H4 (cell line): ENCODE measurements around the gene NME7. TPM values are rescaled to one million over a fixed set of nuclear protein-coding genes. Genes with fewer than 3 reads are reported as not detected.
A peak's percentile ranks its signal among the peaks of the same experiment; 100 is the strongest.
"Not testable (repeated sequence)": the region's sequence is repeated elsewhere in the genome, so short reads cannot be mapped to it uniquely, and the experiment has no call there.

ENCODE experiments used
- DNase-seq: peaks from one replicate; pipeline ENCODE4 v3.0.0-alpha.2; 2015; ENCODE audit warnings: low spot score
- total RNA-seq: library from RNA; depleted of rRNA; stranded (reverse); fragments of >200 nt; shearing (Covaris generic); gene quantifications from 2 replicates; pipeline ENCODE4 v1.2.3, GENCODE V29; 2014

Gene NME7
- total RNA-seq, 1 experiment from 2014 or later: 50.4 TPM

DNA sequence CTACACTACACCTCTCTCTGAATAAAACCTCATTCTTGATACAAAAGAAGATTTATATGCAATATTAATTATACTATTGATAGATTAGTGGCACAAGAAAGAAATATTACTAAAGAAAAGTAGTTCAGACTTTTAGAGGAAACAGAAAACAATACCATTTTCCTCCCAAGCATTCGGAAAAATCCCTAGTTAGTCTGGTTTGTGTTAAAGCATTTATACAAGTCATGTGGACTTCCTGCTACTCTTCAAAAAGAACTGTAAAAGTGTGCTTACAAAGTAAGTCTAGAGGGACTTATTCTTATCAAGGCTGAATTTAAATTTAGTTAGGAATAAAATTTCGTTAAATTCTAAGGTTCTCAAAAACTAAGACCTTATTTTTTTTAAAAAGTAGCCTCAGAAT, 132.0 kb downstream of the NME7 start:
- DNase-seq: no peak

DNA sequence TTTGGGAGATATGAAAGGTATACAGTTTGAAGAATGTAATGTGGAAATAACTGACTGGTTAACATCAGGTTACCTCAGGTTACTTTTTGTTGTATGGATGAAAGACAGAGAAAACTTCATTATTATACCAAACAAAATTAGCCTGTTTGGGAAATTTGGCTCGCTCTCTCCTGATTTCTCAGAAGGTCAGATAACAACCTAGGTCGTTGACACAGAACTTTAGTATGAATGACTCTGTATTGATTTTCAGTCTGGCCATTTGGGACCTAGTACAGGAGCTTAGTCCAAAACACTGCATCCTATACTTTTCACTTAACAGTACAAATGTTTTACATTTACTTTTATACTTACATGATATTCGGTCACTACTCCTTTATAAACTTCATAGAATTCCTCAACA, 132.8 kb downstream of the NME7 start:
- no peak for DNase-seq

DNA sequence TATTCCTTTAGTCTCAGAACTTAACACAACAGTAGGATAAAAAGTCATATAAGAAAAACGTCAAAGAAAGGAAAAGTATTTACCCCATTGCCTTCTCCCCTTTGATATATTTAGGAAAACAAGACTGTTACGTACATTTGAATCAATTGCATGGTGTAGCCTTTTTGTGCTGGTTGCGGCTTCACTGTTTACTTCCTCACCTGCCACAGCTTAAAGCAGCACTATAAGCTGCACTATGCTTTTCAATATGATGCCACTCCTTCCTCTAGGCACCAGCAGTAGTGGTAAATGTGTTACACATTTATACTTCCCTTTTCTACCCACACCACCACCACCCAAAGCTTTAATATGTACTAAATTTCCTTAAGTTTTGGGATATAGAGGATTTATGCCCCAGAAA, 150.0 kb downstream of the NME7 start:
- no peak for DNase-seq

DNA sequence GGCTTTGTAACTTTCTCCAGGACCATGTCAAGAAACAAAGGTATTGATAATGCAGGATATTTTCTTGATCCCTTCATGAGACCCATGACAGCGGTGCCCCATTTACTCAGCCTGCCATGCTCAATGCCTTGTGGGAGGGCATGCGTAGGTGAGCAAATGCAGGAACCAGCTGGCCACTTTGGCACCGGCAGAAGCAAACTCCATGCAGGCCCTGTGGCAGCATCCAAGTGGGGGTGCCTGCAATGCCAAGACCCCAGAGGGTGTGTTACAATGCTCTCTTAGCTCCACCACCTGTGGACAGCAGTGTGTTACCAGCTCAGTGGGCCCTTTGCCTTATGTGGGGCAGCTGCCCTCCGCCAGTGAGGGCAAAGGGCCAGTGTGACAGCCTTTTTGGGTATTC, 153.0 kb downstream of the NME7 start:
- DNase-seq: no peak

DNA sequence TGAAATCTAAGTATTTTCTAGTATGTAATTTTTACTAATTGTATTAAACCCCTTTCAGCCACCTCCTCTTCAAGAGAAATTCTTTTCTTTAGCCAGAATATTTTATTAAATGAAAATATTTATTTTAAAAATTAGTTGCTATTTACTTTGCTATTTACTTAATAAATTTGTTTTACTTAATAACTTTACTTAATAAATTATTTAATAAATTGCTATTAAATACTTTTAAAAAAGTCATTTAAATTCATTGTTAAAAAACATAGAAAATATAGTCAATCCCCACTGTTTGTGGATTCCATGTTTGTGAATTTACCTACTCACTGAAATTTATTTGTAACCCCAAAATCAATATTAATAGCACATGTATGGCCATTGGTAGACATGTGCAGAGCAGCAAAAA, 155.5 kb downstream of the NME7 start:
- DNase-seq: no peak

DNA sequence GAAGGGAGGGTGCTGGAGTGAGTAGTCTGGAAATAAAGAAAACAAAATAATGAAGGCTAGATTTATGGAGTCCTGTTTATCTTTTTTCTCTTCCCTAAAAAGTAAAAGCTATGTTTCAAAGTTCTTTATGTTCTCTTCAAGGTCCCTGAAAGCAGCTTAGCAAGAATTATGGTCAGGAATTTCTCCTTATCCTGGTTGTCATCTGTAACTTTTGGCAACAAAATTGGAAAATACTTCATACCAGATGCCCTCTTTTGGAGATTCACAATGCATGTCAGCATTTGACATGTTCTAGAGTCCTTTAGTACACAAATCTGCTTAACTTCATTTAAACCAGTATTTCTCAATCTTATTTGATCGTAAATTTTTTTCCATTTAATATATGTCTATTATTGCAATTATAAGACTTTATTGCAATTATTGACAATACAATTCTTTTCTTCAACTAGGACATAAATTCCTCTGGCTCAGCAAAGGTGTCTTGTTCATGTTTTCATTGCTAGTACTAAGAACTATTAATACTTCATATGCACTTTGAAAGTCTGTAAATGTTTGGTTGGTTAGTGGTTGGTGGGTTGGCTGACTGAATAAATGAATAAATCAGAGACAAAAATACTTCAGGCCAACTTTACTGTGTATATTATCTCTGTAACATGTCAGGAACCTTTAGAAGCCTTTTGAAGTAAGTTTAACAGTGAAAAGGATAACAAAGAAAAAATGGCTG, 159.6 kb downstream of the NME7 start:
- no peak for DNase-seq

DNA sequence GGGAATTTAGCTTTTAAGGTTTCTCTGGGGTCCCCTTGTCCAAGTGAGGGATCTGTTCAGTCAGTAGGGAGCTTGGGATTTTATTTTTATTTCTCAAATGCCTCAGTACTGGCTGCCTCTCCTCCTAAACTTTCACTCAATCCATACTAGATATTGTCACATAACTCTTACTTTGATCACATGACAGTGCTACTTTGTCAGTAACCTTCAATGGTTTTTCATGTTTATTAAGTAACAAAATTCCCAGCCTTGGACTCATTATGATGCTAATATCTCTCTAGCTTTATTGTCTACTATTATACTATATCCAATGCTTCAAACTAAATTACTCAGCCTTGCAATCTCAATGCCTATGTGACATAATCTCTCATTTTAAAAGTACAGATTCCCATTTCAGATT, 163.4 kb downstream of the NME7 start:
- no peak for DNase-seq

DNA sequence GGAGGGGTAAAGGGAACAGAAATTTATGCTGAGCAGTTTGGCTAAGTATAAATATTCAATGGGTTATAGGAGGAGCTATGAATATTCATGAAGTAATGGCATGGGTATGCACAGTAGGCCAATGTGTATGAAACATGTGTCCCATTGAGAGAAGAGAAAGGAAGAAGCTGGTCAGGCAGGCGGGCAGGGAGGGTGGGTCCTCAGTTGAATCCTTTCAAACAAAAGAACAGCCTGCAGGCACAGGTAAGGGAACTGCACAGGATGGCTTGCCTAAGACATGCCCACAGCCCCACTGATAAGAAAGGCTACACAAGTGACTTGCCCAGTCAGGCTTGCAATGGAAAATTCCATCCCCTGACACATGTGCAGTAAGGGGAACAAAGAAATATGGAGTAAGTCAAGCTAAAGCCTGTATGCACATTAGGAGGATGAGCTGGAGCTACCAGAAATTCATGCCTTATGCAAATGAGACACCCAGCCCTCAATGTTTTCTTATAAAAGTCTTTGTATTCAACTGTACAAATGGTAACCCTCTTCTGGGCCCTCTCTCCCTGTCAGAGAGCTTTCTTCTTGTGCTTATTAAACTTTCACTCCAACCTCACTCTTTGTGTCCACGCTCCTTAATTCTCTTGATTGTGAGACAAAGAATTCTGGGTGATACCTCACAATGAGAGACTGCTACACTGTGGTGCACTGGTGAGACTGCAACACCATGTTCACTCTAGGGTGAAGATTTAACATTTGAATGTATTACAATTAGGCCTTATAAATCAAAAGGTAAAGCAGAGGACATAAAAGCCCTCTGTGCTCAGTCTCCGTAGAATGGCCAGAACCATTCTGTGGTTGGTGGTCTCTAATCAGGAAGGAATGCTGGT, 164.6 kb downstream of the NME7 start:
- no peak for DNase-seq

DNA sequence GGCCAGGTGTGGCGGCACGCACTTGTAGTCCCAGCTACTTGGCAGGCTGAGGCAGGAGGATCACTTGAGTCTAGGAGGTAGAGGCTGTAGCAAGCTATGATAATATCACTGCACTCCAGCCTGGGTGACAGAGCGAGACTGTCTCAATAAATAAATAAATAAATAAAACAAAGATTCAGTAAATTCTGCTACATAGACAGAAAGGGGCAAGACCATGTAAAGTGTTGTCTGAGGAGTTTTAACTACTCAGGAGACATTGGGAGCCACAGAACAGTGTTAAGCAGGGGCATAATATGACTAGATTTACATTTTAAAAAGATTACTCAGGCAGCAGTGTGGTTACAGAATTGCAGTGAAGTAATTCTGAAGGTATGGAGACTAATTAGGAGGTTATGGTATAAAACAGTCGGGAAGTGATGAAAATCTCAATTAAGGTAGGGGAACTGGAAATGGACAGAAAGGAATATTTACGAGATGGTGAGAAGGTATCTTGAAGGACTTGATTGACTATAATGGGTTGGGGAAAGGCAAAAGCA, 166.4 kb downstream of the NME7 start:
- DNase-seq: peak; percentile 12

DNA sequence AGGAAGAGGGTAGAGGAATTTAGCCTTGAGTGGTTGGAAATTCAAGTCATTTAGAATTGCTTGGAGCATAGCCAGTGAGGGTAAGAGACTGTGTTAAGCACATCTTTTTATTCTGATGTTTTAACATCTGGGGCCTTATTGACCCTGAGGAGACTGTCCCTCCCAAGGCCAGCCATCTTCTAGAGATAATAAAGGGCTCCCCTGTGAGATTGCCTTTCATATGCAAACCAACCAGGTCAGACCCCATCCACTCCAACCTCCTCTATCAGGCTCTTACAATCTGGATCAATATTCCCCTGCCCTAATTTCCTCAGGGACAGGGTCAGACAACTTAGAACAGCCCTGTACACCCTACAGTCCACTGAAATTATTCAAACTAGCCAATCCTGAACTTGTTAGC, 167.3 kb downstream of the NME7 start:
- no peak for DNase-seq

DNA sequence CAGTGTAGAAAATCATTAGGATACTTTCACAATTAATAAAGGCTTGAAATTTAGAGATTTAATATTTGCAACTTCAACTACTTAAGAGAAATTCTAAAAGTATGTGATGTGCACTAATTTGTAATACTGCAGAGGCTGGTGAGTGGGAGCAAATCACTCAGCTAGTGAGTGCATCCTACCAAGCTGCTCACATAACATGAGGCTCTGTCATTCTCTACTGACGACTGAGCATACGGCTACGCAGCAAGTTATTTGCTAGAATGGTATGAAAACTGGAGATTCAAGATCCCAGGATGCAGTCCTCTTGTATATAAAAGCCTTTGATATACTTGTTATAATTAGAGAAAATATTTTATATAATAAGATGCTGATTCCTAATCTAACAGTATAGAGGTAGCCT, 171.0 kb downstream of the NME7 start:
- no peak for DNase-seq

DNA sequence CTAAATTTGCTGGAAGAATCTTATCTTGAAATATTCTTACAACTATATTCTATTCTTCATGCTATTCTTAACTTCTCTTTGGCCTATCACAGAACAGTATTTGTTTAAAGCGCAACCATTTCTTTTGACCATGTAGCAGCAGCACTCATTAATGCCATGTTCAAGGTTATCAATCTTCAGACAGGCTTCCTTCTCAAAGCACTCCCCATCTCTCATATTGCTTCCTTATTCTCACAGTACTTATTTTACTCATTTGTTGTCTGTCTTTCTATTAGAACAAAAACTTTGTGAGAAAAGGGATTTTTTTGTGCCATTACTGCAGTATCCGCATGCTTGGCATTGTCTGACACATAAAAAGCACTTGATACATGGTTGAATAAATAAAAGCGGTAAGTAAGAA, 171.4 kb downstream of the NME7 start:
- no peak for DNase-seq

DNA sequence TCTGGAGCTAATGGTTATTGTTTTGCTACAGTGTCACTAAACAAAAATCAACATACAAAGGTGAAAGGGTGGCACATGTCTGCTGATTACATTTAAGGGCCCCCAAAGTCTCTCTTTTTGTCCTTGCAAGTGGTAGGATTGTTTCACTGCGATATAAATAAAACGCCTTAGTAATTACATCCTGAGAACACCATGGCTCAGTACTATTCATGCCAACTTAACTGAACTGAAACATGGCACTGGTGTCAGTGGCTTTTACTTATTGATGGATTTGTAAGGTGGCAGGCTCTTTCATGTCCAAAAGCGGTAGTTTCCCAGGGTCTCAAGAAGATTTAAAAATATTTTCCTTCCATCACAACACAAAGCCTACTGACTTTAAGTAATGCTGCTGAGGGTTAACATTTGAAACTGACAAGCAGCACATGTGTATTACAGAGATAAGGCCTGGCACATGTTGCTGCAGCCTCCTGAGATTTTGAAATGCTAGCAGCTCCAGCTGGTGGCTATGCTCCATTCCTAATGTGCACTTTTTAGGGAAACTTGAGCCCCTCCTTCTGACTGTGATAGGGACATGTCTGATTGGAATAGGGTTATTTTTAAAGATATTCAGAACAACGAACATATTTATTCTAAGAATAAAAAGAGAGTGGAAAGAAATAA, 174.3 kb downstream of the NME7 start:
- DNase-seq: no peak

DNA sequence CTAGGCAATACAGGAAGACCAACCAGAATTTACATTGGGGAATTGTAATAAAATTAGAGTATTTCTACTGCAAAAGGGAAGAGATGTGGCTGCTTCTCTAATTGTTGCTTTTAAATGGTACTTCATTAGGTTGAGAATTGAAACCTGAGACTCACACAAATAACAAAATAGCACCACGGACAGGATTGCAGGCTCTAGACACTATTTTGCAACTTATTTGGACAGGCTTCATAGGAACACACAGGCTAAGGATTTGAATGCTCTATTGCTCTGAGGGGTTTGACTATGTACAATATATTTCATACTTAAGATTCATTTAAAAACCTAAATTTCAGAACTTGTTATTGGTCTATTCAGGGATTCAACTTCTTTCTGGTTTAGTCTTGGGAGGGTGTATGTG, 181.5 kb downstream of the NME7 start:
- no peak for DNase-seq

DNA sequence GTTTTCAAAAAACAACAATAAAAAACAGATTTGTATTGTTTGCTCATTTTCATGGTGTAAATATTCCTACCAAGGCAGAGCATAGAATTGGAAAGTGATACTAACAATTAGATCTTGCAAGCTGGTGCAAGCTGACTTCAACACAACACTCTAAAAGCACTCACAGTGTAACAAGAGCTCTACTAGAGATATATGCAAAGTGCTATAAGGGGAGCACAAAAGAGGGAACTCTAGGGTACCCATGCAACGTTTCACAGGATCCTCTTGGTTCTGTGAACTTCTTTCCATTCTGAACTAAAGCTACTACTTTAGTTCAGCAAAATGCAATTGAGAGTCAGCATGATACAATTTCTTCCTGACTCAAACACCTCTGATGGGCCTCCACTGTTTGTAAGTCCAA, 182.8 kb downstream of the NME7 start:
- no peak for DNase-seq

DNA sequence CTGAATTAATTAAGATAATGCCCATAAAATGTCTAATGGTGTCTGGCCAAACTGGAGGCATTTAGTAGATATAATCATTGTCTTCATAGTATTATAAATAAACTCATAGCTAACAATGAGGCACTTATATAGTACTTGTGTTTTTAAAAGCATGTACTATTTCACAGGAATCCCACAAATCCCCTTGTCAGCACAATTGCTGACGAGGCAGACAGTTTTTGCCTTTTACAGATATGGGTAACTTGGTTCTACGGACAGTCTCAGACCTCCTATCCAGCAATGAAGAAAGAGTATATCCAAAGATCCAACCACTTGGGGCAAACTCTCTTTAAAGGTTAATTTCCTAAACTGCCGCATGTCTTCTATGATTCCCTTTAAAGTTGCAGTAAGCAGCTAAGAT, 187.4 kb downstream of the NME7 start:
- DNase-seq: no peak

DNA sequence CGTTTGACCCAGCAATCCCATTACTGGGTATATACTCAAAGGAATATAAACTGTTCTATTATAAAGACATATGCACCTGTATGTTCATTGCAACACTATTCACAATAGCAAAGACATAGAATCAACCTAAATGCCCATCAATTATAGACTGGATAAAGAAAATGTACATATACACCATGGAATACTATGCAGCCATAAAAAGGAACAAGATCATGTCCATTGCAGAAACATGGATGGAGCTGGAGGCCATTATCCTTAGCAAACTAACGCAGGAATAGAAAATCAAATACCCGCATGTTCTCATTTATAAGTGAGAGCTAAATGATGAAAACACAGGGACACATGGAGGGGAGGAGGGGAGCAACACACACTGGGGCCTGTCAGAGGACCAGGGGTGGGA, 188.2 kb downstream of the NME7 start:
- DNase-seq: not testable (repeated sequence)

DNA sequence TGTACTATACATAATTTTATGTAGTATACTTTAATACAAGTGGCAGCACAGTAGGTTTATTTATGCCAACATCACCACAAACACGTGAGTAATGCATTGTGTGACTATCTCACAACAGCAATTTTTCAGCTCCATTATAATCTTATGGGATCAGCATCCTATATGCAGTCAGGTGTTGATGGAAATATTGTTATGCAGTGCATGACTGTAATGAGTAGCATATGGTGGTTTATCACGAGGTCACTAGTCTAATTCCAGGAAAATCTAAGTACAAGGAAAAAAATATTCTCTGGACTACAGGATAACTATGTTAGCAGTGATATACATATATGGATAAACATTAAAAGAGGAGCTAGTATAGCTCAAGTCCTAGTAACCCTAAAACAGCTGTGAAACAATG, 192.1 kb downstream of the NME7 start:
- no peak for DNase-seq

DNA sequence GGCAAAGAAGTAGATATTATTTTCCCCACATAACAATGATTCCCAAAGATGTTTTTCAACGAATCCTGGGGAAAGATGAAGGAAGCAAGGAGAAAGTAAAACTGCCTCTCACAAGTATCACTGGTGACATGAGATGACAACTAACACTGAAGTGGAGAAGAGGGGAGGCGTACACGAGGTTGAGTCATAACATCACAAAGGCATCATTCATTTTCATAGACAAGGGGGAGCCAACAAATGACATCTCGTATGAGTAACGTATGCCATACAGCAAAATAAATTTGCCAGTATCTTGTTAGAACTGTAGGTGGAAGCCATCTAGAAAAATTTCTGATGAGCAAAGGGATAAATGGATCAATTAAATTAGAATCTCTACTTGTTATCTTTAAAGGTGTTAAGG, 204.5 kb downstream of the NME7 start:
- no peak for DNase-seq

DNA sequence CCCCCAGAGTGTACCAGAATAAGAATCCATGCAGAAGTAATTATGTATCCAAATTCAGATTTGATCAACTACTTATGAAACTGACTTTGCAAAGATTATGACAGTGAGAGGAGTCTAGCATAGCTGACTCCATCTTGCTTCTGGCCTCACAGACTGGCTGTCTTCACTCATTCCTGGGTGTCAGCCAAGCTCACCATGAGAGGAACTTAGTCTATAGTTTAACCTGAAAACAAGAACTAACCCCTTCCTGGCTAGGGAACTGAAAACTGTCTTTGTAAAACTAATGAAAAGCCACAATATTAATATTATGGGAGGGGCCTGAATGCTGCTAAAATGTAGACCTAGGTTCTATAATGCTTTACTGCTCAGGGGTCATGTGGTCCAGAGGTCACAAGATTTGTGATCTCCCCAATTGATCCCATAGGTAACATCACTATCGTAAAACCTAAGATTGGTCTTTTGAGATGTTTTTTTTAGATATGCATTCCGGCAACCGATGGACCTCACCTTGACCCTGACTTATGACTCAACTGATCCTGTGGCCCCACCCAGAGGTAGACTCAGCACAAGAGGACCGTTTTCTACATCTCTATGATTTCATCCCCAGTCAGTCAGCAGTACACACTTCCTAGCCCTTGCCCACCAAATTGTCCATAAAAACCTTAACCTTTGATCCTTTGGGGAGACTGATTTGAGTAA, 206.0 kb downstream of the NME7 start:
- DNase-seq: no peak

DNA sequence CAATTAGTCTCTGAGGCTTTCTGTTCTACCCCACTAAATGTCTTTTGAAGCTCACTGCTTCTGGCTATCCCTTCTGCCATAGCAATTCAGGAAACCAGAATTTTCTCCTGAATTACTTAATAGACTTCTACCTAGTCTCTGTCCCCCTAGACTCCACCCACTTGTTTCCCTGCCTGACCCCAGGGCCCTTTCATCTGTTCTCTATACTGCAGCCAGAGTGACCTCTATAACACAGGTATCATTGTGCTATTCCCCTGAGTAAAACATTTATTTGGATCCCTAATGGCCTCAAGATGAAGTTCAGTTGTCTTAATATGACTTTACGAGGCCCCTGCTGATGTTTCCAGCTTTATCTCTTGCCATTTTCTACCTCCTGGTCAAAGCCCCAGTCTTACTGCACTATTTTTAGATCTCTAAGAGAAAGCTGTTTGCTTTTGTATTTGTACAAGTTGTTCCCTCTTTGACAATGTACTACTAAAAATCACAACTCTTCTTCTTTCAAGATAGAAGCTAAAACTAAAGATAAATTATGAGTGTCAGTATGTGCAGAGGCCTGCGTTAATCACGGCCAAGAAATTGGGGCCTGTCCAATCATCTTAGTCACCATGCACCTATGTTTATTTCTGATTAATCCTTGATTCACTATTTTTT, 206.6 kb downstream of the NME7 start:
- no peak for DNase-seq
